Peyer's patch (tissue), 4 donors: ENCODE data around the gene ETV6.

ENCODE experiments used
- CTCF ChIP-seq, 6 experiments: fragments of 450-650 bp in 4 of 6; fragments of 200-600 bp in 2 of 6; sonication (generic) in 1 of 6; IDR thresholded peaks; one replicate each; pipeline ENCODE4 v1.5.1; 2017 to 2019; ENCODE audit warnings: antibody characterized with exemption in 6 of 6, mild to moderate bottlenecking in 3 of 6, moderate library complexity in 1 of 6
- POLR2A ChIP-seq, 2 donors: fragments of 450-650 bp; IDR thresholded peaks; one replicate each; pipeline ENCODE4 v1.5.1; 2017; ENCODE audit warnings: antibody characterized with exemption in 2 of 2, mild to moderate bottlenecking in 2 of 2, moderate library complexity in 2 of 2

- TF ChIP-seq CTCF (IDR thresholded peaks at IDR 0.05) (no peak), POLR2A (IDR thresholded peaks at IDR 0.05) (no peak)
Measured at GRCh38 chr12:11739980-11740577, 90.6 kb downstream of the ETV6 start.
